K562 (cell line): ENCODE measurements around the gene TNNT1. TPM values are rescaled to one million over a fixed set of nuclear protein-coding genes. Genes with fewer than 3 reads are reported as not detected.

Source experiments
- BCLAF1 ChIP-seq, 2 experiments: fragments of 450-650 bp in 1 of 2; IDR thresholded peaks; 2 replicates each; pipeline ENCODE4 v1.6.1; 2011 to 2017; ENCODE audit warnings: low read depth in 2 of 2, antibody characterized with exemption in 1 of 2, borderline replicate concordance in 1 of 2, low read length in 1 of 2, mild to moderate bottlenecking in 1 of 2, mixed read lengths in 1 of 2; ENCODE audit not compliant: control insufficient read depth in 1 of 2
- CHD4 ChIP-seq: fragments of 200-600 bp; sonication (generic); IDR thresholded peaks from 3 replicates; pipeline ENCODE4 v1.6.1; 2012; ENCODE audit warnings: low read depth, mild to moderate bottlenecking, mixed read lengths, low read length, inconsistent platforms; ENCODE audit not compliant: insufficient read depth, insufficient replicate concordance, poor library complexity, severe bottlenecking
- CSDE1 ChIP-seq, 2 experiments: fragments of 450-650 bp; IDR thresholded peaks; 2 replicates each; pipeline ENCODE4 v1.6.1; 2016; ENCODE audit warnings: mild to moderate bottlenecking in 1 of 2
- E2F3 ChIP-seq: fragments of 250-450 bp; sonication (Bioruptor Pico); IDR thresholded peaks from 2 replicates; pipeline ENCODE4 v1.4.0; 2020; ENCODE audit warnings: mild to moderate bottlenecking
- EZH2 ChIP-seq: IDR thresholded peaks from 2 replicates; pipeline ENCODE4 v1.6.1; 2012; ENCODE audit warnings: low read depth, mild to moderate bottlenecking, inconsistent platforms, low read length, borderline replicate concordance
- HINFP ChIP-seq: fragments of 450-650 bp; conservative IDR thresholded peaks from 2 replicates; pipeline ENCODE4 v1.6.1; 2016; ENCODE audit warnings: missing genetic modification characterization, low read depth, mild to moderate bottlenecking, control low read depth, missing compliant biosample characterization
- HMG20A ChIP-seq: fragments of 450-650 bp; formaldehyde crosslinking; conservative IDR thresholded peaks from 2 replicates; pipeline ENCODE4 v1.4.0; 2020; ENCODE audit warnings: mild to moderate bottlenecking, mixed read lengths
- HNRNPUL1 ChIP-seq: fragments of 200-400 bp; formaldehyde crosslinking; IDR thresholded peaks from 2 replicates; pipeline ENCODE4 v1.6.1; 2017; ENCODE audit warnings: low read length
- NFIX ChIP-seq: fragments of 250-450 bp; sonication (Bioruptor Pico); IDR thresholded peaks from 2 replicates; pipeline ENCODE4 v1.4.0; 2020; ENCODE audit warnings: low read depth, mild to moderate bottlenecking, moderate library complexity
- RBM25 ChIP-seq: fragments of 200-400 bp; formaldehyde crosslinking; IDR thresholded peaks from 2 replicates; pipeline ENCODE4 v1.6.1; 2018; ENCODE audit warnings: low read length, low read depth, moderate library complexity; ENCODE audit not compliant: severe bottlenecking
- RNF2 ChIP-seq: sonication (generic); IDR thresholded peaks from 2 replicates; pipeline ENCODE4 v1.6.1; 2016
- TAF1 ChIP-seq: IDR thresholded peaks from 2 replicates; pipeline ENCODE4 v1.6.1; 2011; ENCODE audit warnings: mild to moderate bottlenecking, low read length, moderate library complexity; ENCODE audit not compliant: insufficient read depth, control insufficient read depth, severe bottlenecking; ENCODE audit errors: extremely low read depth
- WHSC1 ChIP-seq: IDR thresholded peaks from one replicate; pipeline ENCODE4 v1.6.1; 2012; ENCODE audit warnings: low read length, control low read depth, inconsistent platforms
- XRCC4 ChIP-seq: IDR thresholded peaks from one replicate; pipeline ENCODE4 v1.6.1; 2011; ENCODE audit not compliant: insufficient read depth, insufficient read length; ENCODE audit errors: extremely low read depth
- ZNF398 ChIP-seq: fragments of 250-450 bp; sonication (Bioruptor Pico); IDR thresholded peaks from 2 replicates; pipeline ENCODE4 v1.8.0; 2021; ENCODE audit warnings: moderate library complexity, mild to moderate bottlenecking, inconsistent platforms
- ZNF77 ChIP-seq: fragments of 250-450 bp; sonication (Bioruptor Pico); IDR thresholded peaks from 2 replicates; pipeline ENCODE4 v1.5.0; 2020
- polyA plus RNA-seq, 8 experiments: library from polyadenylated mRNA; depleted of rRNA in 4 of 8; stranded (reverse) in 5 of 8; unstranded in 3 of 8; fragments of >200 nt; fragmentation: Nextera tagmentation in 2 of 8; fragmentation: Illumina TruSeq in 1 of 8; extraction: Ambion mirVana in 2 of 8; extraction: Trizol in 1 of 8; gene quantifications; 2 replicates each; pipeline versions ENCODE4 v1.2.1 to v1.2.3, GENCODE V29; 2011 to 2014; ENCODE audit warnings: inconsistent platforms in 1 of 8, missing spikeins in 1 of 8
- total RNA-seq, 7 experiments: library from RNA; depleted of rRNA in 6 of 7; stranded (reverse); fragments of >200 nt in 6 of 7; fragmentation: Illumina TruSeq in 2 of 7; extraction: Trizol in 2 of 7; gene quantifications; 2 replicates each; pipeline versions ENCODE4 v1.2.1 to v1.2.3, GENCODE V29; 2011 to 2021; ENCODE audit warnings: low replicate concordance in 1 of 7
- TF ChIP-seq, protein P1 (sequence below): sonication (generic); formaldehyde crosslinking; IDR thresholded peaks from 2 replicates; pipeline ENCODE4 v1.8.0; 2023; ENCODE audit warnings: mild to moderate bottlenecking, missing genetic modification reagents
- TF ChIP-seq, protein P2 (sequence below): fragments of 250-450 bp; sonication (Bioruptor Pico); IDR thresholded peaks from 2 replicates; pipeline ENCODE4 v1.6.1; 2021; ENCODE audit warnings: mild to moderate bottlenecking

TNNT1 gene
- total and polyA plus RNA-seq, 9 of the 15 experiments (the other 6 are each of a cell fraction or from before 2014, with no cell fraction given), result 31.8 to 390 (median 227) TPM

DNA sequence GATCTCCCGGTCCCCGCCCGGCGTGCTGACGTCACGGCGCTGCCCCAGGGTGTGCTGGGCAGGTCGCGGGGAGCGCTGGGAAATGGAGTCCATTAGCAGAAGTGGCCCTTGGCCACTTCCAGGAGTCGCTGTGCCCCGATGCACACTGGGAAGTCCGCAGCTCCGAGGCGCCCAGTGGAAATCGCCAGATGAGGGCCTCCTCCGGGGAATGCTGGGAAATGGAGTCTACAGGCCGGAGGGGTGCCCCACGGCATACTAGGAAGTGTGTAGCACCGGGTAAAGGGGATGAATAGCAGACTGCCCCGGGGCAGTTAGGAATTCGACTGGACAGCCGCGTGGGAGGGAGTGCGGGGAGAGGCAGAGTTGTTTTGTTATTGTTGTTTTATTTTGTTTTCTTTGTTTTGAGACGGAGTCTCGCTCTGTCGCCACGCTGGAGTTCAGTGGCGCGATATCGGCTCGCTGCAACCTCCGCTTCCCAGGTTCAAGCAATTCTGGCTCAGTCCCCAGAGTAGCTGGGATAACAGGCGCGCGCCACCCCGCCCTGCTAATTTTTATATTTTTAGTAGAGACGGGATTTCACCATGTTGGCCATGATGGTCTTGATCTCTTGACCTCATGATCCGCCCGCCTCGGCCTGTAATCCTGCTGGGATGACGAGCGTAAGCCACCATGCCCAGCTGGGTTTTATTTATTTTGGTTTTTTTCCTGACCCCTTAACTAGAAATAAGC, 31.2 kb downstream of the TNNT1 start (continued):
- TF ChIP-seq HINFP (tag) (no peak), XRCC4 (no peak), WHSC1 (no peak), E2F3 (CRISPR knock-in tag) (no peak), HNRNPUL1 (no peak), CSDE1 (IDR thresholded peaks at IDR 0.05) (no peak), ZNF77 (no peak), EZH2 (no peak), RBM25 (no peak), ZNF398 (no peak), RNF2 (no peak; the same call in 1 of the 2 replicates), HMG20A (no peak), BCLAF1 (IDR thresholded peaks at IDR 0.05; ENCODE audit: borderline replicate concordance in 1 of 2, control insufficient read depth in 1 of 2, low read depth in 2 of 2, low read length in 1 of 2) (peak in 1 of 2 experiments; percentile 85; a peak in 1 of 4 replicates), TAF1 (peak; percentile 64), NFIX (CRISPR knock-in tag) (no peak), CHD4 (no peak)
- TF ChIP-seq, protein P1, sequence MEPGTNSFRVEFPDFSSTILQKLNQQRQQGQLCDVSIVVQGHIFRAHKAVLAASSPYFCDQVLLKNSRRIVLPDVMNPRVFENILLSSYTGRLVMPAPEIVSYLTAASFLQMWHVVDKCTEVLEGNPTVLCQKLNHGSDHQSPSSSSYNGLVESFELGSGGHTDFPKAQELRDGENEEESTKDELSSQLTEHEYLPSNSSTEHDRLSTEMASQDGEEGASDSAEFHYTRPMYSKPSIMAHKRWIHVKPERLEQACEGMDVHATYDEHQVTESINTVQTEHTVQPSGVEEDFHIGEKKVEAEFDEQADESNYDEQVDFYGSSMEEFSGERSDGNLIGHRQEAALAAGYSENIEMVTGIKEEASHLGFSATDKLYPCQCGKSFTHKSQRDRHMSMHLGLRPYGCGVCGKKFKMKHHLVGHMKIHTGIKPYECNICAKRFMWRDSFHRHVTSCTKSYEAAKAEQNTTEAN (CRISPR knock-in tag), result no peak
- TF ChIP-seq, protein P2, sequence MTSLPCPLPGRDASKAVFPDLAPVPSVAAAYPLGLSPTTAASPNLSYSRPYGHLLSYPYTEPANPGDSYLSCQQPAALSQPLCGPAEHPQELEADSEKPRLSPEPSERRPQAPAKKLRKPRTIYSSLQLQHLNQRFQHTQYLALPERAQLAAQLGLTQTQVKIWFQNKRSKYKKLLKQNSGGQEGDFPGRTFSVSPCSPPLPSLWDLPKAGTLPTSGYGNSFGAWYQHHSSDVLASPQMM (CRISPR knock-in tag), result no peak
